SK-N-SH (cell line): Measurements from ENCODE around the gene GLIS2. TPM values are rescaled to one million over a fixed set of nuclear protein-coding genes. Genes with fewer than 3 reads are reported as not detected.

Source experiments
- CTCF ChIA-PET: fragments of 300-600, 350-600 bp; formaldehyde crosslinking; extraction: SDS; loops from one replicate; lab custom pipeline; 2021; lab: Yijun Ruan, JAX
- POLR2A ChIA-PET: fragments of 350-600 bp; sonication (Branson Sonifier 250); formaldehyde crosslinking; extraction: SDS; loops from one replicate; lab custom pipeline; 2020; ENCODE audit warnings: antibody characterized with exemption, inconsistent platforms; lab: Yijun Ruan, JAX
- DNase-seq: peaks from one replicate; pipeline ENCODE4 v3.0.0; 2012
- H2AFZ ChIP-seq: fragments of 200-600 bp; sonication (generic); 2 replicates; pipeline ENCODE4 v1.8.1; 2016; ENCODE audit warnings: antibody characterized with exemption, mild to moderate bottlenecking, low read depth
- H3F3A ChIP-seq: fragments of 200-600 bp; sonication (generic); replicated peaks from 2 replicates; pipeline ENCODE3; 2016; ENCODE audit warnings: antibody characterized with exemption, mild to moderate bottlenecking; ENCODE audit not compliant: insufficient read depth
- H3K27ac ChIP-seq, 2 experiments: fragments of 200-500 bp in 1 of 2; fragments of 200-600 bp in 1 of 2; sonication (Bioruptor generic) in 1 of 2; sonication (generic), shearing (Covaris generic) in 1 of 2; 2 replicates each; pipeline versions ENCODE4 v1.5.1 to v1.6.1; 2014 to 2016; ENCODE audit warnings: low read depth in 2 of 2, inconsistent platforms in 1 of 2, low read length in 1 of 2, mild to moderate bottlenecking in 1 of 2, mixed read lengths in 1 of 2
- H3K27me3 ChIP-seq: fragments of 200-600 bp; sonication (generic), shearing (Covaris generic); 2 replicates; pipeline ENCODE4 v1.6.1; 2016; ENCODE audit warnings: mixed run types; ENCODE audit not compliant: insufficient read depth
- H3K36me3 ChIP-seq, 2 experiments: fragments of 200-500 bp in 1 of 2; fragments of 200-600 bp in 1 of 2; sonication (Bioruptor generic) in 1 of 2; sonication (generic) in 1 of 2; replicated peaks in 1 of 2; 2 replicates each; pipeline versions ENCODE3 to v1.5.1; 2014 to 2016; ENCODE audit warnings: low read length in 1 of 2, mild to moderate bottlenecking in 1 of 2; ENCODE audit not compliant: insufficient read depth in 2 of 2, control insufficient read depth in 1 of 2
- H3K4me1 ChIP-seq, 2 experiments: fragments of 200-500 bp in 1 of 2; fragments of 200-600 bp in 1 of 2; sonication (Bioruptor generic) in 1 of 2; sonication (generic), shearing (Covaris generic) in 1 of 2; 2 replicates each; pipeline versions ENCODE4 v1.5.1 to v1.6.1; 2014 to 2016; ENCODE audit warnings: low read depth in 1 of 2, low read length in 1 of 2, mixed run types in 1 of 2; ENCODE audit not compliant: insufficient read depth in 2 of 2, control insufficient read depth in 1 of 2
- H3K4me2 ChIP-seq: fragments of 200-600 bp; sonication (generic), shearing (Covaris generic); 2 replicates; pipeline ENCODE4 v1.6.1; 2017; ENCODE audit warnings: mixed run types
- H3K4me3 ChIP-seq, 2 experiments: fragments of 200-500 bp in 1 of 2; fragments of 200-600 bp in 1 of 2; sonication (Bioruptor generic) in 1 of 2; sonication (generic), shearing (Covaris generic) in 1 of 2; 2 replicates each; pipeline versions ENCODE4 v1.5.1 to v1.8.1; 2014 to 2016; ENCODE audit warnings: low read depth in 2 of 2, inconsistent platforms in 1 of 2, low read length in 1 of 2, mild to moderate bottlenecking in 1 of 2, mixed read lengths in 1 of 2, moderate library complexity in 1 of 2
- H3K79me2 ChIP-seq: fragments of 200-600 bp; sonication (generic); 2 replicates; pipeline ENCODE4 v1.8.1; 2017; ENCODE audit warnings: mild to moderate bottlenecking; ENCODE audit not compliant: insufficient read depth
- H3K9ac ChIP-seq: fragments of 200-600 bp; sonication (generic); 2 replicates; pipeline ENCODE4 v1.6.1; 2017; ENCODE audit warnings: mixed run types
- H3K9me2 ChIP-seq: fragments of 200-600 bp; sonication (generic); 2 replicates; pipeline ENCODE4 v1.6.1; 2017; ENCODE audit warnings: mixed run types
- H3K9me3 ChIP-seq: fragments of 200-600 bp; sonication (generic); 2 replicates; pipeline ENCODE4 v1.6.1; 2017; ENCODE audit warnings: mixed run types, mild to moderate bottlenecking, moderate library complexity
- H4K20me1 ChIP-seq: fragments of 200-600 bp; sonication (generic); 2 replicates; pipeline ENCODE4 v1.6.1; 2017; ENCODE audit warnings: mild to moderate bottlenecking, mixed run types; ENCODE audit not compliant: insufficient read depth
- EZH2phosphoT487 ChIP-seq: fragments of 200-600 bp; sonication (generic); IDR thresholded peaks from 2 replicates; pipeline ENCODE4 v1.6.1; 2017; ENCODE audit warnings: low read depth, mixed run types, mild to moderate bottlenecking, antibody characterized with exemption, moderate library complexity, borderline replicate concordance
- FOXM1 ChIP-seq: IDR thresholded peaks from 2 replicates; pipeline ENCODE4 v1.4.0; 2012; ENCODE audit warnings: low read depth, mild to moderate bottlenecking
- GABPA ChIP-seq: IDR thresholded peaks from 2 replicates; pipeline ENCODE4 v1.4.0; 2012; ENCODE audit warnings: low read depth, mild to moderate bottlenecking
- MAX ChIP-seq: IDR thresholded peaks from 2 replicates; pipeline ENCODE4 v1.4.0; 2012; ENCODE audit warnings: low read depth
- MXI1 ChIP-seq: IDR thresholded peaks from 2 replicates; pipeline ENCODE4 v1.6.1; 2012; ENCODE audit warnings: mild to moderate bottlenecking, low read depth, low read length, improper control_type of control experiment
- NRF1 ChIP-seq: IDR thresholded peaks from 2 replicates; pipeline ENCODE4 v1.6.1; 2012; ENCODE audit warnings: low read depth, mild to moderate bottlenecking, low read length
- PBX3 ChIP-seq: IDR thresholded peaks from 2 replicates; pipeline ENCODE4; 2012
- POLR2AphosphoS5 ChIP-seq: IDR thresholded peaks from 2 replicates; pipeline ENCODE4 v1.6.1; 2012; ENCODE audit warnings: low read depth, low read length
- REST ChIP-seq: IDR thresholded peaks from 2 replicates; pipeline ENCODE4 v1.6.1; 2012; ENCODE audit warnings: mild to moderate bottlenecking, low read depth, low read length, moderate library complexity
- RXRA ChIP-seq: IDR thresholded peaks from 2 replicates; pipeline ENCODE4 v1.4.0; 2012; ENCODE audit warnings: low read depth, mild to moderate bottlenecking, borderline replicate concordance
- SMC3 ChIP-seq: IDR thresholded peaks from 2 replicates; pipeline ENCODE4 v1.6.1; 2012; ENCODE audit warnings: low read depth, low read length, improper control_type of control experiment
- USF1 ChIP-seq: IDR thresholded peaks from 2 replicates; pipeline ENCODE4 v1.4.0; 2012; ENCODE audit warnings: low read depth, borderline replicate concordance
- ZBTB33 ChIP-seq: IDR thresholded peaks from 2 replicates; pipeline ENCODE4 v1.4.0; 2012; ENCODE audit warnings: low read depth, borderline replicate concordance
- WGBS: methylation state at CpG from one replicate; pipeline ENCODE4 v1.1.6; 2017; ENCODE audit warnings: low lambda C conversion rate; 5-methylcytosine and 5-hydroxymethylcytosine counted together
- polyA plus RNA-seq, 3 experiments: library from polyadenylated mRNA; depleted of rRNA; stranded (reverse); fragments of >200 nt; gene quantifications; 2 replicates each; pipeline ENCODE4 v1.2.3, GENCODE V29; 2012

The GLIS2 gene
- polyA plus RNA-seq, 1 of the 3 experiments (the other 2 are of a cell fraction) = 6.5 TPM

- CTCF ChIA-PET = interaction anchor here (0.9 to 3.5 kb wide), 7 partner anchors 10 to 84 kb away, joined by 4 to 22 read pairs (median 9); partner anchors contain the start of gene TFAP4
- no peaks in the 10 kb centered on the region for H3K36me3 ChIP-seq
- H3K79me2 ChIP-seq = peaks cover 77% of the 10 kb centered on the region
- no peak overlapping the region for H3K4me3 ChIP-seq
- no peak overlapping the region for H3K27ac ChIP-seq
- peak overlapping the region; percentile 99; the same call in 1 of the 2 replicates for H3K4me2 ChIP-seq
- H3F3A ChIP-seq = peaks cover 5% of the 10 kb centered on the region
- WGBS = 87% methylated on average over 13 of the region's 13 CpGs
- peaks cover 70% of the 10 kb centered on the region for H4K20me1 ChIP-seq
- no peak overlapping the region for H3K9ac ChIP-seq
- no peak for TF ChIP-seq PBX3
- TF ChIP-seq USF1 = no peak
- TF ChIP-seq ZBTB33 = no peak
- TF ChIP-seq POLR2AphosphoS5 = no peak
- TF ChIP-seq MAX = no peak
- no peak for TF ChIP-seq MXI1
- no peak for TF ChIP-seq FOXM1
- TF ChIP-seq SMC3 = no peak
- no peak for TF ChIP-seq REST
- no peak for TF ChIP-seq NRF1
- no peak for TF ChIP-seq RXRA
- TF ChIP-seq EZH2phosphoT487 = no peak
- TF ChIP-seq GABPA = no peak
- POLR2A ChIA-PET = no interaction called here
- no peaks in the 10 kb centered on the region for H3K27me3 ChIP-seq
- H3K9me3 ChIP-seq = no peaks in the 10 kb centered on the region
- no peak overlapping the region for H2AFZ ChIP-seq
- H3K4me1 ChIP-seq = peaks cover 13 to 50% of the 10 kb centered on the region in 2 experiments; a peak in 1 of 4 replicates
- no peaks in the 10 kb centered on the region for H3K9me2 ChIP-seq
- no peak for DNase-seq
Measured at GRCh38 chr16:4318451-4318910, 2.6 kb downstream of the GLIS2 start.
